Skeletal muscle satellite cell (primary cell): Measurements from ENCODE around the gene CCDC186.
"Not testable (repeated sequence)": the region's sequence is repeated elsewhere in the genome, so short reads cannot be mapped to it uniquely, and the experiment has no call there.

ENCODE experiments used
- H3K27me3 ChIP-seq: 2 replicates; pipeline ENCODE4 v1.7.0; 2013; ENCODE audit warnings: low read length; ENCODE audit not compliant: control insufficient read depth, insufficient read depth
- H3K36me3 ChIP-seq: 2 replicates; pipeline ENCODE4 v1.7.0; 2013; ENCODE audit warnings: mild to moderate bottlenecking, control low read depth, low read length; ENCODE audit not compliant: insufficient read depth
- H3K4me1 ChIP-seq: 2 replicates; pipeline ENCODE4 v1.7.0; 2013; ENCODE audit warnings: low read length; ENCODE audit not compliant: control insufficient read depth, insufficient read depth
- H3K4me2 ChIP-seq: 2 replicates; pipeline ENCODE4 v1.7.0; 2013; ENCODE audit warnings: mild to moderate bottlenecking, low read length
- H3K4me3 ChIP-seq: 2 replicates; pipeline ENCODE4 v1.7.0; 2013; ENCODE audit warnings: low read length
- H3K9ac ChIP-seq: 2 replicates; pipeline ENCODE4 v1.7.0; 2013; ENCODE audit warnings: mild to moderate bottlenecking, low read depth, low read length, moderate library complexity
- H3K9me3 ChIP-seq: replicated peaks from 2 replicates; pipeline ENCODE4 v1.7.0; 2013; ENCODE audit warnings: mild to moderate bottlenecking, control low read depth, low read length

Gene CCDC186

DNA sequence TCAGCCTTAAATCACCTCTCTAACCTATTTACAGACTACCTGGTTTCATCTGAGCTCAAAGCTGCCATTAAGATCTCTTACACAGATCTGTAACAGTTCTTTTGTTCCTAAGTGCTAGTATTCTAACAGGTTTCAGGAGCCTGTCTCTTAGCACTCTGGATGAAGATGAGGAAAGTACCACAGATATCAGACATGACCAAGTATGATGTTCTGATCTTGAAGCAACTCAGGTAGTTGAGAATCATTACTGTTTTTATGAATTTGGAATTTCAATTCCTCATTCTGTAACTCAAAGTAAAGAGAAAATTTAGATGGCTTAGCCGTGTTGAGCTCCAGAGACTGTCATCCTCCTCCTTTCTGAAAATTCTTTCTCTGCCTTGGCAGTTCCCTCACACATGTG is 30.8 kb downstream of the CCDC186 start:
- Histone ChIP-seq H3K4me1 (no peaks in the 10 kb centered on the region), H3K4me2 (no peak overlapping the region), H3K9ac (no peak overlapping the region), H3K4me3 (no peak overlapping the region), H3K36me3 (peaks cover 12% of the 10 kb centered on the region), H3K27me3 (no peaks in the 10 kb centered on the region), H3K9me3 (no peaks in the 10 kb centered on the region)

- Histone ChIP-seq H3K4me3 (no peak overlapping the region), H3K4me1 (no peaks in the 10 kb centered on the region), H3K27me3 (no peaks in the 10 kb centered on the region), H3K9ac (no peak overlapping the region), H3K9me3 (no peaks in the 10 kb centered on the region), H3K4me2 (no peak overlapping the region), H3K36me3 (peaks cover 14% of the 10 kb centered on the region)
These were observed 32.0 kb downstream of the CCDC186 start for GRCh38 chr10:114142018-114142417.

DNA sequence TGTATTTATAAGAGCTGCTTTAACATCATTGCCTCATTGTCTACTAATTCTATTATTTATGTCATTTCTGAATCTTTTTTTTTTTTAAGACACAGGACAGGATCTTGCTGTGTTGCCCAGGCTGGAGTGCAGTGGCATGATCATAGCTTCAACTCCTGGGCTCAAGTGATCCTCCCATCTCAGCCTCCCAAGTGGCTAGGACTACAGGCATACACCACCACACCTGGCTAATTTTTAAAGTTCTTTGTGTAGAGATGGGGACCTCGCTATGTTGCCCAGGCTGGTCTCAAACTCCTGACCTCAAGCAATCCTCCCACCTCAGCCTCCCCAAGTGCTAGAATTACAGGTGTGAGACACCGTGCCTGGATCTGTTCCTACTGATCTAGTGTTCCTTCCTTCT is 33.2 kb downstream of the CCDC186 start:
- H3K4me1 ChIP-seq, H3K27me3 ChIP-seq: not testable (repeated sequence)
- peaks cover 22% of the 10 kb centered on the region for H3K36me3 ChIP-seq

GRCh38 chr10:114140036-114140435 is 34.0 kb downstream of the CCDC186 start:
- no peaks in the 10 kb centered on the region for H3K4me1 ChIP-seq

More for the DNA sequence above, 33.2 kb downstream of the CCDC186 start:
- H3K9ac ChIP-seq, H3K9me3 ChIP-seq, H3K4me3 ChIP-seq, H3K4me2 ChIP-seq: not testable (repeated sequence)

DNA sequence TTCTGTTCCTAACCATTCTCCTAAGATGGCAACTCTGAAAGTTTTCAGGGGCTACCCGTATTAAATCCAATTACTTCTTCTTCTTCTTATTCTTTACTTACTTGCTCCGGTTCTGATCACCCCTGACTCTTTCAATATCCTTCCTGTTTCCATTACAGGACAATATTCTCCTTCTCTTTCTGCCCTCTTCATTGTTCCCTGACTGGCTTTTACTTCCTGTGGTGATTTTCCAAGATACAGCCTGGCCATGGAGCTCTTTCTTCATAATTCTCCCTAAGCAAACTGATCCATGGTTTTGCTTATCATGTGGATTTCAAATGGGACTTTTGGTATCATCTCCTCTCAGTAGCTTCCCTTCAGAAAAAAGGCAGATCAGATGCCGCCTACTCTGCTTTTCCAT is 35.4 kb downstream of the CCDC186 start:
- Histone ChIP-seq H3K36me3 (peaks cover 35% of the 10 kb centered on the region), H3K9ac (no peak overlapping the region), H3K4me2 (no peak overlapping the region), H3K9me3 (no peaks in the 10 kb centered on the region), H3K4me3 (no peak overlapping the region), H3K27me3 (no peaks in the 10 kb centered on the region), H3K4me1 (no peaks in the 10 kb centered on the region)

More at GRCh38 chr10:114140036-114140435, 34.0 kb downstream of the CCDC186 start:
- H3K27me3 ChIP-seq = no peaks in the 10 kb centered on the region
- H3K9me3 ChIP-seq = no peaks in the 10 kb centered on the region
- no peak overlapping the region for H3K9ac ChIP-seq
- no peak overlapping the region for H3K4me3 ChIP-seq
- H3K4me2 ChIP-seq = no peak overlapping the region
- peaks cover 30% of the 10 kb centered on the region for H3K36me3 ChIP-seq

DNA sequence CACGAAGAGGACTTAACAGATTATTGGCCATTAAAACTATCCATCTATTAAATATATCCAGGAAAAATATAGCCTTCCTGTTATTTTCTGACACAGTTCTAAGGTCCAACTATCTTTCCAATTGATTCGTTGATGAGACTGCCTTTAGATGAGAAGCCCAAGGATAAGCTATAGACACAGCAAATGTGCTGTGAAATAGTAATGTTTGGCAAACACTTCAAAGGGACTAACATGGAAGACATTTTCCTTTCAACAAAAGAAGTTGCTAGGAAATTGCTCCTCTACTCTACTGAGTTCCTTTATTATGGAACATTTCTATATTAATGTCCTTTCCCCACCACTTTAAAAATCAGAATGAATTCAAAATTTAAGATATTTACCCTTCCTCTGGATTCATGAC is 38.5 kb downstream of the CCDC186 start:
- Histone ChIP-seq H3K9ac (no peak overlapping the region), H3K9me3 (no peaks in the 10 kb centered on the region), H3K4me1 (no peaks in the 10 kb centered on the region), H3K4me2 (no peak overlapping the region), H3K4me3 (no peak overlapping the region), H3K27me3 (no peaks in the 10 kb centered on the region), H3K36me3 (peaks cover 38% of the 10 kb centered on the region)

GRCh38 chr10:114131094-114131493 is 42.9 kb downstream of the CCDC186 start:
- H3K36me3 ChIP-seq = peaks cover 36% of the 10 kb centered on the region
- H3K4me3 ChIP-seq = no peak overlapping the region
- no peaks in the 10 kb centered on the region for H3K27me3 ChIP-seq
- no peak overlapping the region for H3K9ac ChIP-seq
- no peaks in the 10 kb centered on the region for H3K9me3 ChIP-seq
- H3K4me1 ChIP-seq = no peaks in the 10 kb centered on the region
- no peak overlapping the region for H3K4me2 ChIP-seq

- Histone ChIP-seq H3K36me3 (peaks cover 16% of the 10 kb centered on the region), H3K27me3 (no peaks in the 10 kb centered on the region), H3K9ac (no peak overlapping the region), H3K4me1 (peaks cover 6% of the 10 kb centered on the region), H3K4me2 (no peak overlapping the region), H3K4me3 (no peak overlapping the region), H3K9me3 (no peaks in the 10 kb centered on the region)
These were observed 53.0 kb downstream of the CCDC186 start for GRCh38 chr10:114121031-114121430.

GRCh38 chr10:114118514-114118913 is 55.5 kb downstream of the CCDC186 start:
- Histone ChIP-seq H3K36me3 (peaks cover 5% of the 10 kb centered on the region), H3K4me1 (peaks cover 9% of the 10 kb centered on the region), H3K9ac (no peak overlapping the region), H3K4me3 (no peak overlapping the region), H3K4me2 (no peak overlapping the region), H3K9me3 (no peaks in the 10 kb centered on the region), H3K27me3 (no peaks in the 10 kb centered on the region)

- H3K4me1 ChIP-seq = peaks cover 9% of the 10 kb centered on the region
- no peaks in the 10 kb centered on the region for H3K27me3 ChIP-seq
- H3K4me2 ChIP-seq = no peak overlapping the region
- no peaks in the 10 kb centered on the region for H3K9me3 ChIP-seq
- H3K4me3 ChIP-seq = no peak overlapping the region
- peaks cover 5% of the 10 kb centered on the region for H3K36me3 ChIP-seq
- H3K9ac ChIP-seq = no peak overlapping the region
These were observed 56.3 kb downstream of the CCDC186 start for GRCh38 chr10:114117728-114118127.

DNA sequence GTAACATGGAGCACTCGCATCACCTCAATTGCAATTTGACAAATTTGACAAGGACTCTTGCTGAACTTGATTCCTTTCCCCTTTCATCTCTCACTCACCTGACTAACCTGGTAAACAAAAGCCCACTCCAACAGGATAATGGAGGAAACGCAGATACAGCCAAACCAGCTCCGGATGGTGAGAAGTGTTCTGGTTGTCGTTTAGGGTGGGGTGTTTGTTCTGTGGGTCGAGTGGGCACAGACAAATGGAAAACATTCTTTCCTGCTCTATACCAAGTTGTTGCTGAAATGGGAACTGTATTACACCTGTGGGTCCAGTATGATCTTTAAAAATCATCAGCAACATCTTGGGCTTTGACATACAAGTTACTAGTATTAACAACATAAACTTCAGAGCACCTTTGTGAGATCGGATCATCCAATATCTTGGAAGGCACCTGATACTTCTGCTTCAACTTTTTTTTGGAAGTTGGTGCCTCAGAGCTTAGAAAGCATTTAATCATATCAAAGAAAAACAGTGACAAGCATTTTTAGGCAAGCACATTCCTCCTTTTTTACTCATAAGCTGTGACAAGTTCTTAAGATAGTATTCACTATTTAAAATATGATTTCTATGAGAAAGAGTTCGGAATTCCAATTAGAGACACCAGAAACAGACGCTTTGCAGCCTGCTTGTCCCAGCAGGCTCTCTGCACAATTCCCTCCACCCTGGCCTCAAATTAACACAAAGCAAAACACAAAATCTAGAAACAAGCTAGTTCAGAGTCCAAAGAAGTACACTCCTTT is 58.1 kb downstream of the CCDC186 start:
- H3K27me3 ChIP-seq = no peaks in the 10 kb centered on the region
- H3K4me2 ChIP-seq = no peak overlapping the region

More for the DNA sequence above, 58.1 kb downstream of the CCDC186 start:
- no peaks in the 10 kb centered on the region for H3K9me3 ChIP-seq
- no peak overlapping the region for H3K9ac ChIP-seq
- peaks cover 9% of the 10 kb centered on the region for H3K4me1 ChIP-seq
- no peaks in the 10 kb centered on the region for H3K36me3 ChIP-seq
- H3K4me3 ChIP-seq = no peak overlapping the region
